ENCODE measurements around the gene MPRIP. TPM values are rescaled to one million over a fixed set of nuclear protein-coding genes. Genes with fewer than 3 reads are reported as not detected.

Gene MPRIP
- total RNA-seq, 1 experiment from 2014 or later = 338 TPM

DNA sequence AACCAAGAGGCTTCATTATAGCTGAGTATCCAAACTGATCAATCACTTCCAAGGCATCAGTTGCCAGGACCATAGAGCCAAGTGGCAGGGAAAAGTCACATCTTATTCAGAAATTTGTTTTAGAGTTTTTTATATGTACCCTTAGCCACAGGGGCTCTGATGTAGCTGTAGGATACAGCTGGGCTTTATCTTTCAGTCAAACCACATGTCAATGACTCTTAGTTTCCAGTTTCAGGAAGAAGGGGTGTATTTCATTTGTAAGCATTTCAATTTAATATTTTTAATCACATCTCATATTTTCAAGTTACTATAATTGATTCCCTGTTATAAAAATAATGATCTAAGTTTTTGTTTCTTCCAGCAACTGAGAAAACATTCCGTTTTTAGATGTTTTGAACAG is 197.6 kb downstream of the MPRIP start:
- Mint-ChIP-seq H3K36me3 (ENCODE audit: insufficient read depth, unreplicated experiment) (peaks cover 28% of the 10 kb centered on the region), H3K27ac (ENCODE audit: unreplicated experiment) (no peak overlapping the region), H3K27me3 (ENCODE audit: unreplicated experiment) (no peaks in the 10 kb centered on the region), H3K9me3 (ENCODE audit: low read depth, unreplicated experiment) (no peaks in the 10 kb centered on the region), H3K4me3 (ENCODE audit: low read depth, unreplicated experiment) (no peak overlapping the region), H3K4me1 (ENCODE audit: low read depth, unreplicated experiment) (peaks cover 14% of the 10 kb centered on the region)
- intact Hi-C loops (cut with micrococcal nuclease; ENCODE audit: unreplicated experiment) = no loop called here
- no TSS peak for BruUV-seq (replicated peaks)
- CTCF ChIA-PET = no interaction called here
- no peak for DNase-seq
- TF ChIP-seq, protein P1, sequence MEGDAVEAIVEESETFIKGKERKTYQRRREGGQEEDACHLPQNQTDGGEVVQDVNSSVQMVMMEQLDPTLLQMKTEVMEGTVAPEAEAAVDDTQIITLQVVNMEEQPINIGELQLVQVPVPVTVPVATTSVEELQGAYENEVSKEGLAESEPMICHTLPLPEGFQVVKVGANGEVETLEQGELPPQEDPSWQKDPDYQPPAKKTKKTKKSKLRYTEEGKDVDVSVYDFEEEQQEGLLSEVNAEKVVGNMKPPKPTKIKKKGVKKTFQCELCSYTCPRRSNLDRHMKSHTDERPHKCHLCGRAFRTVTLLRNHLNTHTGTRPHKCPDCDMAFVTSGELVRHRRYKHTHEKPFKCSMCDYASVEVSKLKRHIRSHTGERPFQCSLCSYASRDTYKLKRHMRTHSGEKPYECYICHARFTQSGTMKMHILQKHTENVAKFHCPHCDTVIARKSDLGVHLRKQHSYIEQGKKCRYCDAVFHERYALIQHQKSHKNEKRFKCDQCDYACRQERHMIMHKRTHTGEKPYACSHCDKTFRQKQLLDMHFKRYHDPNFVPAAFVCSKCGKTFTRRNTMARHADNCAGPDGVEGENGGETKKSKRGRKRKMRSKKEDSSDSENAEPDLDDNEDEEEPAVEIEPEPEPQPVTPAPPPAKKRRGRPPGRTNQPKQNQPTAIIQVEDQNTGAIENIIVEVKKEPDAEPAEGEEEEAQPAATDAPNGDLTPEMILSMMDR (IDR thresholded peaks at IDR 0.05; ENCODE audit: unreplicated experiment) = no peak

DNA sequence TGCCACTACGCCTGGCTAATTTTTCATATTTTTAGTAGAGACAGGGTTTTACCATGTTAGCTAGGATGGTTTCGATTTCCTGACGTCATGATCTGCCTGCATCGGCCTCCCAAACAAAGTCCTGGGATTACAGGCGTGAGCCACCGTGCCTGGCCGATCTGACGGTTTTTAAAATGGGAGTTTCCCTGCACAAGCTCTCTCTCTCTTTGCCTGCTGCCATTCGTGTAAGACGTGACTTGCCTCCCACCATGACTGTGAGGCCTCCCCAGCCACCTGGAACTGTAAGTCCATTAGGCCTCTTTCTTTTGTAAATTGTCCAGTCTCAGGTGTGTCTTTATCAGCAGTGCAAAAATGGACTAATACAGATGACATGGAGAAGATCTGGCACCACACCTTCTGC is 199.4 kb downstream of the MPRIP start:
- Mint-ChIP-seq H3K4me1 (ENCODE audit: low read depth, unreplicated experiment) (no peaks in the 10 kb centered on the region), H3K36me3 (ENCODE audit: insufficient read depth, unreplicated experiment) (peaks cover 22% of the 10 kb centered on the region), H3K9me3 (ENCODE audit: low read depth, unreplicated experiment) (no peaks in the 10 kb centered on the region), H3K27me3 (ENCODE audit: unreplicated experiment) (no peaks in the 10 kb centered on the region), H3K4me3 (ENCODE audit: low read depth, unreplicated experiment) (no peak overlapping the region), H3K27ac (ENCODE audit: unreplicated experiment) (no peak overlapping the region)
- intact Hi-C loops (cut with micrococcal nuclease; ENCODE audit: unreplicated experiment) = no loop called here
- TF ChIP-seq, protein P1 (IDR thresholded peaks at IDR 0.05; ENCODE audit: unreplicated experiment) = no peak
- no peak for DNase-seq
- CTCF ChIA-PET = no interaction called here
- no TSS peak for BruUV-seq (replicated peaks)

DNA sequence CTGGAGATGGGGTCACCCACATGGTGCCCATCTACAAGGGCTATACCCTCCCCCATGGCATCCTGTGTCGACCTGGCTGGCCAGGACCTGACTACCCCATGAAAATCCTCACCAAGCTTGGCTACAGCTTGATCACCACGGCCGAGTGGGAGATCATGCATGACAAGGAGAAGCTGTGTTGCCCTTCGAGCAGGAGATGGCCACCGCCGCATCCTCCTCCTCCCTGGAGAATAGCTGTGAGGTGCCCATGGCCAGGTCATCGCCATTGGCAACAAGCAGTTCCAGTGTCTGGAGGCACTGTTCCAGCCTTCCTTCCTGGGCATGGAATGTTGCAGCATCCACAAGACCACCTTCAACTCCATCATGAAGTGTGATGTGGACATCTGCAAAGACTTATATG is 200.0 kb downstream of the MPRIP start:
- BruUV-seq (replicated peaks) = no TSS peak
- no peak for DNase-seq
- H3K27me3 Mint-ChIP-seq (ENCODE audit: unreplicated experiment) = no peaks in the 10 kb centered on the region
- peaks cover 22% of the 10 kb centered on the region for H3K36me3 Mint-ChIP-seq (ENCODE audit: insufficient read depth, unreplicated experiment)
- CTCF ChIA-PET = no interaction called here
- H3K4me1 Mint-ChIP-seq (ENCODE audit: low read depth, unreplicated experiment) = no peaks in the 10 kb centered on the region
- no peak overlapping the region for H3K4me3 Mint-ChIP-seq (ENCODE audit: low read depth, unreplicated experiment)
- TF ChIP-seq, protein P1 (IDR thresholded peaks at IDR 0.05; ENCODE audit: unreplicated experiment) = no peak
- H3K27ac Mint-ChIP-seq (ENCODE audit: unreplicated experiment) = no peak overlapping the region
- intact Hi-C loops (cut with micrococcal nuclease; ENCODE audit: unreplicated experiment) = no loop called here
- H3K9me3 Mint-ChIP-seq (ENCODE audit: low read depth, unreplicated experiment) = no peaks in the 10 kb centered on the region

Other genes starting within 250 kb of the MPRIP start
- not detected in 2 replicates for gene TNFRSF13B, start 70.3 kb upstream of the MPRIP start, total RNA-seq (2022)
- gene PLD6, start 163.9 kb downstream of the MPRIP start, total RNA-seq (2022) = 2.9 and 3.0 TPM in 2 replicates
- 35.3 and 38.5 TPM in 2 replicates for gene FLCN, start 194.7 kb downstream of the MPRIP start, total RNA-seq (2022)
- 40.2 and 50.7 TPM in 2 replicates for gene COPS3, start 238.8 kb downstream of the MPRIP start, total RNA-seq (2022)

Data from Calu3 (cell line).